Measurements from ENCODE around the gene MEG3. TPM values are rescaled to one million over a fixed set of nuclear protein-coding genes. Genes with fewer than 3 reads are reported as not detected.
A peak's percentile ranks its signal among the peaks of the same experiment; 100 is the strongest.

The MEG3 gene
- total RNA-seq, 1 experiment from 2014 or later, result 338 TPM

DNA sequence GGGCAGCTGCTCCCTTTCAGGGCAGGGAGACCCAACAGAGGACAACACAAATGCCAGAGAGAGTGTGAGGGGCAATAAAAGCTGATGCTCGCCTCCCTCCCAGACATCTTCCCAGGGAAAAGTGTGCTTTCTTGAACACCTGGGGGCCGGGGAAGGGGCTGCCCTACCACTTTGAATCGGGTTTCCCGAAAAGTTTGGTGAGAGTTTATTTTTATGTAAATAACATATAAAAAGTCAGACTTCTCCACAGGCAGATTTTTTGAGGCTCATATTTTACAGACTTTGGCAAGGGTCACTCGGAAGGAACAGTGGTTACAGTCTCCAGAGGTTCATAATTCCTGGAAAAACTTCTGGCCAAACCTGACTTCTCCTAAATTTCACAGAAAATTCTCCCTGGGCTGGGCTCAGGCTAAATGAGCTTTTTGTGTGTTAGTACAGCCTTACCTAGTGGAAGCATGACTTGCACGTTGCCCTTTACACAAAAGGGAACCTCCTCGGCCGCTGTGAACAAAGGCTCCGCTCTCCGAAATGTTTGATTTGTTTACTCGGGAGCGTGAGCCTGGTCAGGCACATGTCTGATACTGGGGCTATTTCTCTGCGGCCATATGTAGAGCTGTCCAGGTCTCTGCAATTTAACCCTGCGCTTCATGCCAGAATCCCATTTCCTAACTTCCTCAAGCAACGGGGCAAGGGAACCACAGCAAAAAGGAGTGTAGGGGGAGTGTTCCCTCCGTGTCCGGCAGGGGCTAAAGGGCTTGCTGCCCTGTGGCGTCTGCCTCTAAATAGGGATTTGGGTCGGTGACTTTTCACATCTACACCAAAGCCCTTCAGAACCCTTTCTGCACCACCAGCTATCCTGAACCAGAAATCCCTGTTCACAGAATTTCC is 74.2 kb downstream of the MEG3 start:
- peaks cover 55% of the 10 kb centered on the region for H3K27me3 Mint-ChIP-seq (ENCODE audit: low read depth)
- H3K4me3 Mint-ChIP-seq, result peak overlapping the region; percentile 65
- CTCF ChIA-PET, result interaction anchor here (0.6 to 5.1 kb wide), 10 partner anchors 12 to 237 kb away, joined by 3 to 35 read pairs (median 4); no protein-coding TSS in a partner anchor
- POLR2A ChIA-PET, result no interaction called here
- peak overlapping the region; percentile 60; the same call in 1 of the 2 replicates for H3K27ac Mint-ChIP-seq
- H3K9me3 Mint-ChIP-seq, result 0 out of 2 replicates have a peak, but pooled peaks cover 7% of the 10 kb centered on the region
- ATAC-seq (peak; percentile 9), DNase-seq (ENCODE audit: low spot score) (peak; percentile 21)
- TF ChIP-seq JAZF1 (CRISPR knock-in tag; IDR thresholded peaks at IDR 0.05) (no peak), NR1H2 (CRISPR knock-in tag; IDR thresholded peaks at IDR 0.05) (no peak), ATF3 (CRISPR knock-in tag; conservative IDR thresholded peaks at IDR 0.05) (no peak), ZNF219 (CRISPR knock-in tag; IDR thresholded peaks at IDR 0.05; ENCODE audit: borderline replicate concordance) (no peak), TP53 (CRISPR knock-in tag; IDR thresholded peaks at IDR 0.05) (no peak), MAX (CRISPR knock-in tag; IDR thresholded peaks at IDR 0.05) (0 out of 2 replicates have a peak, but pooled peaks have one; percentile 38), ZNF232 (CRISPR knock-in tag; IDR thresholded peaks at IDR 0.05) (no peak)
- H3K4me1 Mint-ChIP-seq, result peaks cover 63% of the 10 kb centered on the region
- H3K36me3 Mint-ChIP-seq, result peaks cover 25% of the 10 kb centered on the region

- Mint-ChIP-seq H3K4me3 (peak overlapping the region; percentile 65), H3K27me3 (ENCODE audit: low read depth) (peaks cover 62% of the 10 kb centered on the region), H3K36me3 (peaks cover 21% of the 10 kb centered on the region), H3K27ac (peak overlapping the region; percentile 60; the same call in 1 of the 2 replicates), H3K4me1 (peaks cover 63% of the 10 kb centered on the region), H3K9me3 (0 out of 2 replicates have a peak, but pooled peaks cover 7% of the 10 kb centered on the region)
- peak; percentile 38 for ATAC-seq
- ChIA-PET CTCF (interaction anchor here (0.6 to 5.1 kb wide), 9 partner anchors 13 to 728 kb away, joined by 3 to 35 read pairs (median 3); no protein-coding TSS in a partner anchor), POLR2A (no interaction called here)
- peak; percentile 75 for DNase-seq (ENCODE audit: low spot score)
- TF ChIP-seq CTCF (IDR thresholded peaks at IDR 0.05), result 0 out of 2 replicates have a peak, but pooled peaks have one; percentile 13
- TF ChIP-seq, protein P1, sequence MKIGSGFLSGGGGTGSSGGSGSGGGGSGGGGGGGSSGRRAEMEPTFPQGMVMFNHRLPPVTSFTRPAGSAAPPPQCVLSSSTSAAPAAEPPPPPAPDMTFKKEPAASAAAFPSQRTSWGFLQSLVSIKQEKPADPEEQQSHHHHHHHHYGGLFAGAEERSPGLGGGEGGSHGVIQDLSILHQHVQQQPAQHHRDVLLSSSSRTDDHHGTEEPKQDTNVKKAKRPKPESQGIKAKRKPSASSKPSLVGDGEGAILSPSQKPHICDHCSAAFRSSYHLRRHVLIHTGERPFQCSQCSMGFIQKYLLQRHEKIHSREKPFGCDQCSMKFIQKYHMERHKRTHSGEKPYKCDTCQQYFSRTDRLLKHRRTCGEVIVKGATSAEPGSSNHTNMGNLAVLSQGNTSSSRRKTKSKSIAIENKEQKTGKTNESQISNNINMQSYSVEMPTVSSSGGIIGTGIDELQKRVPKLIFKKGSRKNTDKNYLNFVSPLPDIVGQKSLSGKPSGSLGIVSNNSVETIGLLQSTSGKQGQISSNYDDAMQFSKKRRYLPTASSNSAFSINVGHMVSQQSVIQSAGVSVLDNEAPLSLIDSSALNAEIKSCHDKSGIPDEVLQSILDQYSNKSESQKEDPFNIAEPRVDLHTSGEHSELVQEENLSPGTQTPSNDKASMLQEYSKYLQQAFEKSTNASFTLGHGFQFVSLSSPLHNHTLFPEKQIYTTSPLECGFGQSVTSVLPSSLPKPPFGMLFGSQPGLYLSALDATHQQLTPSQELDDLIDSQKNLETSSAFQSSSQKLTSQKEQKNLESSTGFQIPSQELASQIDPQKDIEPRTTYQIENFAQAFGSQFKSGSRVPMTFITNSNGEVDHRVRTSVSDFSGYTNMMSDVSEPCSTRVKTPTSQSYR (CRISPR knock-in tag; IDR thresholded peaks at IDR 0.05), result no peak
- no peak for TF ChIP-seq E2F4 (CRISPR knock-in tag; IDR thresholded peaks at IDR 0.05; ENCODE audit: borderline replicate concordance, low read depth)
- peak; percentile 26; the same call in 1 of the 2 replicates for TF ChIP-seq GABPB1 (CRISPR knock-in tag; IDR thresholded peaks at IDR 0.05)
- TF ChIP-seq, protein P2, sequence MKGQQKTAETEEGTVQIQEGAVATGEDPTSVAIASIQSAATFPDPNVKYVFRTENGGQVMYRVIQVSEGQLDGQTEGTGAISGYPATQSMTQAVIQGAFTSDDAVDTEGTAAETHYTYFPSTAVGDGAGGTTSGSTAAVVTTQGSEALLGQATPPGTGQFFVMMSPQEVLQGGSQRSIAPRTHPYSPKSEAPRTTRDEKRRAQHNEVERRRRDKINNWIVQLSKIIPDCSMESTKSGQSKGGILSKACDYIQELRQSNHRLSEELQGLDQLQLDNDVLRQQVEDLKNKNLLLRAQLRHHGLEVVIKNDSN (CRISPR knock-in tag; IDR thresholded peaks at IDR 0.05), result no peak
- TF ChIP-seq SOX15 (CRISPR knock-in tag; IDR thresholded peaks at IDR 0.05), result no peak
- no peak for TF ChIP-seq GTF2I (CRISPR knock-in tag; conservative IDR thresholded peaks at IDR 0.05)
- TF ChIP-seq FOXP1 (CRISPR knock-in tag; IDR thresholded peaks at IDR 0.05; ENCODE audit: borderline replicate concordance), result no peak
- no peak for TF ChIP-seq ZNF219 (CRISPR knock-in tag; IDR thresholded peaks at IDR 0.05; ENCODE audit: borderline replicate concordance)
- 0 out of 2 replicates have a peak, but pooled peaks have one; percentile 36 for TF ChIP-seq SP1 (CRISPR knock-in tag; conservative IDR thresholded peaks at IDR 0.05)
- TF ChIP-seq TCF7 (CRISPR knock-in tag; IDR thresholded peaks at IDR 0.05; ENCODE audit: low read depth), result no peak
- 0 out of 2 replicates have a peak, but pooled peaks have one; percentile 25 for TF ChIP-seq MYBL2 (CRISPR knock-in tag; IDR thresholded peaks at IDR 0.05)
- TF ChIP-seq, protein P3, sequence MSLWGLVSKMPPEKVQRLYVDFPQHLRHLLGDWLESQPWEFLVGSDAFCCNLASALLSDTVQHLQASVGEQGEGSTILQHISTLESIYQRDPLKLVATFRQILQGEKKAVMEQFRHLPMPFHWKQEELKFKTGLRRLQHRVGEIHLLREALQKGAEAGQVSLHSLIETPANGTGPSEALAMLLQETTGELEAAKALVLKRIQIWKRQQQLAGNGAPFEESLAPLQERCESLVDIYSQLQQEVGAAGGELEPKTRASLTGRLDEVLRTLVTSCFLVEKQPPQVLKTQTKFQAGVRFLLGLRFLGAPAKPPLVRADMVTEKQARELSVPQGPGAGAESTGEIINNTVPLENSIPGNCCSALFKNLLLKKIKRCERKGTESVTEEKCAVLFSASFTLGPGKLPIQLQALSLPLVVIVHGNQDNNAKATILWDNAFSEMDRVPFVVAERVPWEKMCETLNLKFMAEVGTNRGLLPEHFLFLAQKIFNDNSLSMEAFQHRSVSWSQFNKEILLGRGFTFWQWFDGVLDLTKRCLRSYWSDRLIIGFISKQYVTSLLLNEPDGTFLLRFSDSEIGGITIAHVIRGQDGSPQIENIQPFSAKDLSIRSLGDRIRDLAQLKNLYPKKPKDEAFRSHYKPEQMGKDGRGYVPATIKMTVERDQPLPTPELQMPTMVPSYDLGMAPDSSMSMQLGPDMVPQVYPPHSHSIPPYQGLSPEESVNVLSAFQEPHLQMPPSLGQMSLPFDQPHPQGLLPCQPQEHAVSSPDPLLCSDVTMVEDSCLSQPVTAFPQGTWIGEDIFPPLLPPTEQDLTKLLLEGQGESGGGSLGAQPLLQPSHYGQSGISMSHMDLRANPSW (CRISPR knock-in tag; conservative IDR thresholded peaks at IDR 0.05; ENCODE audit: low read depth), result no peak
Measured at GRCh38 chr14:100900837-100901390, 75.0 kb downstream of the MEG3 start.
